PC-9 (cell line): Measurements from ENCODE around the gene SH3RF1. TPM values are rescaled to one million over a fixed set of nuclear protein-coding genes. Genes with fewer than 3 reads are reported as not detected.

Source experiments
- BruUV-seq: library from RNA; stranded (reverse); fragments of 400-500 nt; replicated peaks from 2 replicates; lab custom pipeline; 2021; lab: Mats Ljungman, UMichigan
- CTCF ChIA-PET: fragments of 300-600 bp; sonication (Branson Sonifier 250); formaldehyde crosslinking; loops from one replicate; lab custom pipeline; 2022; ENCODE audit warnings: antibody characterized with exemption; lab: Charles Lee
- POLR2A ChIA-PET: fragments of 300-600 bp; sonication (Branson Sonifier 250); formaldehyde crosslinking; loops from one replicate; lab custom pipeline; 2022; ENCODE audit warnings: antibody characterized with exemption; ENCODE audit not compliant: unreplicated experiment; lab: Charles Lee
- DNase-seq, 2 experiments: peaks; one replicate each; pipeline versions ENCODE4 v3.0.0 to v3.0.0-alpha.2; 2015 to 2022; ENCODE audit warnings: mixed read lengths in 1 of 2
- H2AFZ ChIP-seq: fragments of 200-600 bp; sonication (generic); 2 replicates; pipeline ENCODE4 v1.8.1; 2017; ENCODE audit warnings: antibody characterized with exemption
- H3F3A ChIP-seq: fragments of 200-600 bp; sonication (generic); 2 replicates; pipeline ENCODE4 v1.8.1; 2017; ENCODE audit warnings: antibody characterized with exemption, mild to moderate bottlenecking, low read depth; ENCODE audit not compliant: insufficient read depth
- H3K27ac ChIP-seq: fragments of 200-600 bp; sonication (generic); 2 replicates; pipeline ENCODE4 v1.6.1; 2016; ENCODE audit warnings: mixed run types
- H3K27me3 ChIP-seq: fragments of 200-600 bp; sonication (generic); 2 replicates; pipeline ENCODE4 v1.6.1; 2016; ENCODE audit warnings: low read depth, mixed run types; ENCODE audit not compliant: insufficient read depth
- H3K36me3 ChIP-seq: fragments of 200-600 bp; sonication (generic); 2 replicates; pipeline ENCODE4 v1.6.1; 2016; ENCODE audit warnings: low read depth, mixed run types
- H3K4me1 ChIP-seq: fragments of 200-600 bp; sonication (generic); replicated peaks from 2 replicates; pipeline ENCODE4 v1.6.1; 2016; ENCODE audit warnings: mixed run types; ENCODE audit not compliant: insufficient read depth
- H3K4me2 ChIP-seq: fragments of 200-600 bp; sonication (generic); 2 replicates; pipeline ENCODE4 v1.6.1; 2017; ENCODE audit warnings: mixed run types
- H3K4me3 ChIP-seq: fragments of 200-600 bp; sonication (generic); 2 replicates; pipeline ENCODE4 v1.6.1; 2016; ENCODE audit warnings: mixed run types
- H3K79me2 ChIP-seq: fragments of 200-600 bp; sonication (generic); 2 replicates; pipeline ENCODE4 v1.6.1; 2017; ENCODE audit warnings: low read depth, mixed run types
- H3K9me2 ChIP-seq: fragments of 200-600 bp; sonication (generic); 2 replicates; pipeline ENCODE4 v1.8.1; 2017; ENCODE audit warnings: mild to moderate bottlenecking; ENCODE audit not compliant: insufficient read depth
- H3K9me3 ChIP-seq: fragments of 200-600 bp; sonication (generic); 2 replicates; pipeline ENCODE4 v1.8.1; 2016; ENCODE audit warnings: low read depth; ENCODE audit not compliant: insufficient read depth
- H4K20me1 ChIP-seq: fragments of 200-600 bp; sonication (generic); 2 replicates; pipeline ENCODE4 v1.8.1; 2017; ENCODE audit not compliant: insufficient read depth
- CTCF ChIP-seq: fragments of 200-600 bp; sonication (generic); conservative IDR thresholded peaks from 2 replicates; pipeline ENCODE4 v1.6.1; 2017; ENCODE audit warnings: mixed run types, antibody characterized with exemption, mild to moderate bottlenecking, moderate library complexity
- EZH2 ChIP-seq: fragments of 200-600 bp; sonication (generic); IDR thresholded peaks from 2 replicates; pipeline ENCODE4 v1.8.0; 2017; ENCODE audit warnings: antibody characterized with exemption, low read depth
- intact Hi-C: fragments of 100-400 bp; cut with micrococcal nuclease; formaldehyde crosslinking; loops from one replicate; pipeline ENCODE4 v1.10.0; 2022; ENCODE audit not compliant: unreplicated experiment
- total RNA-seq: library from RNA; stranded (reverse); gene quantifications from 2 replicates; pipeline ENCODE4 v1.2.3, GENCODE V29; 2021

SH3RF1 gene
- total RNA-seq, 1 experiment from 2014 or later: 26.4 TPM

GRCh38 chr4:169090484-169091215 lies 180.1 kb downstream of the SH3RF1 start:
- no peaks in the 10 kb centered on the region for H3K27me3 ChIP-seq
- BruUV-seq: no TSS peak
- no peaks in the 10 kb centered on the region for H3K4me1 ChIP-seq
- no peak overlapping the region for H3K4me3 ChIP-seq
- no peak overlapping the region for H2AFZ ChIP-seq
- H4K20me1 ChIP-seq: no peaks in the 10 kb centered on the region
- H3K27ac ChIP-seq: no peak overlapping the region
- intact Hi-C loops: no loop called here
- CTCF ChIA-PET: no interaction called here
- H3K36me3 ChIP-seq: peaks cover 18% of the 10 kb centered on the region
- H3K9me2 ChIP-seq: no peaks in the 10 kb centered on the region
- H3K4me2 ChIP-seq: no peak overlapping the region
- H3K9me3 ChIP-seq: peaks cover 11% of the 10 kb centered on the region; the same call in 1 of the 2 replicates
- POLR2A ChIA-PET: no interaction called here
- TF ChIP-seq CTCF (no peak), EZH2 (no peak)
- no peaks in the 10 kb centered on the region for H3K79me2 ChIP-seq
- DNase-seq: no peak
- no peaks in the 10 kb centered on the region for H3F3A ChIP-seq

GRCh38 chr4:169089004-169089403 lies 181.8 kb downstream of the SH3RF1 start:
- ChIA-PET POLR2A (interaction anchor here (0.6 kb wide), 1 partner anchor 353 kb away, joined by 4 read pairs; no protein-coding TSS in a partner anchor), CTCF (no interaction called here)
- intact Hi-C loops: no loop called here
- H2AFZ ChIP-seq: no peak overlapping the region
- no peak overlapping the region for H3K4me2 ChIP-seq
- H3K9me2 ChIP-seq: no peaks in the 10 kb centered on the region
- H3K4me3 ChIP-seq: no peak overlapping the region
- H3K79me2 ChIP-seq: no peaks in the 10 kb centered on the region
- no peak overlapping the region for H3K27ac ChIP-seq
- no peaks in the 10 kb centered on the region for H3K4me1 ChIP-seq
- no peak for TF ChIP-seq EZH2
- TF ChIP-seq CTCF: no peak
- no peaks in the 10 kb centered on the region for H3F3A ChIP-seq
- peaks cover 11% of the 10 kb centered on the region; the same call in 1 of the 2 replicates for H3K9me3 ChIP-seq
- DNase-seq: no peak
- BruUV-seq: no TSS peak
- H3K27me3 ChIP-seq: no peaks in the 10 kb centered on the region
- no peaks in the 10 kb centered on the region for H4K20me1 ChIP-seq
- peaks cover 18% of the 10 kb centered on the region for H3K36me3 ChIP-seq

GRCh38 chr4:169084954-169085353 lies 185.8 kb downstream of the SH3RF1 start:
- intact Hi-C loops: no loop called here
- Histone ChIP-seq H3K36me3 (0 out of 2 replicates have a peak, but pooled peaks cover 5% of the 10 kb centered on the region), H3K79me2 (no peaks in the 10 kb centered on the region), H4K20me1 (no peaks in the 10 kb centered on the region), H3K27ac (no peak overlapping the region), H3K4me3 (no peak overlapping the region), H3F3A (peaks cover 5% of the 10 kb centered on the region; the same call in 1 of the 2 replicates), H3K4me2 (no peak overlapping the region), H3K4me1 (no peaks in the 10 kb centered on the region), H3K9me2 (no peaks in the 10 kb centered on the region), H3K27me3 (no peaks in the 10 kb centered on the region), H3K9me3 (no peaks in the 10 kb centered on the region), H2AFZ (no peak overlapping the region)
- no TSS peak for BruUV-seq
- ChIA-PET CTCF (interaction anchor here (0.5 kb wide), 1 partner anchor 101 kb away, joined by 6 read pairs; no protein-coding TSS in a partner anchor), POLR2A (no interaction called here)
- DNase-seq: no peak
- TF ChIP-seq CTCF (no peak), EZH2 (no peak)
